T-cell (primary cell): ENCODE results near the gene CDKN2C. TPM values are rescaled to one million over a fixed set of nuclear protein-coding genes. Genes with fewer than 3 reads are reported as not detected.
A peak's percentile ranks its signal among the peaks of the same experiment; 100 is the strongest.

ENCODE experiments used
- ATAC-seq, 4 experiments: fragments of 200-7000 bp in 3 of 4; fragments of 150-1000 bp in 1 of 4; cut with Tn5 transposase; replicated peaks in 1 of 4; 1 replicate in 3 of 4; 2 replicates in 1 of 4; pipeline ENCODE4 v1.10.0; 2021; ENCODE audit warnings: moderate library complexity in 3 of 4, mild to moderate bottlenecking in 2 of 4, moderate number of reproducible peaks in 1 of 4
- CTCF ChIA-PET, 2 donors: fragments of 300-600 bp; sonication (Branson Sonifier 250); formaldehyde crosslinking; loops; one replicate each; lab custom pipeline; 2022; ENCODE audit warnings: antibody characterized with exemption in 2 of 2; lab: Charles Lee
- POLR2A ChIA-PET, 2 donors: fragments of 300-600 bp; sonication (Branson Sonifier 250); formaldehyde crosslinking; loops; one replicate each; lab custom pipeline; 2022; ENCODE audit warnings: antibody characterized with exemption in 2 of 2; lab: Charles Lee
- DNase-seq, 35 experiments: peaks; one replicate each; pipeline versions ENCODE4 v3.0.0 to v3.0.0-alpha.2; 2013 to 2023
- H3K27ac ChIP-seq: one replicate; pipeline ENCODE4 v1.5.1; 2013; ENCODE audit warnings: low read length
- H3K27me3 ChIP-seq, 2 experiments: replicated peaks in 1 of 2; 1 replicate in 1 of 2; 2 replicates in 1 of 2; pipeline versions ENCODE4 v1.6.1 to v1.7.0; 2013; ENCODE audit warnings: low read length in 1 of 2, mixed read lengths in 1 of 2; ENCODE audit not compliant: control insufficient read depth in 2 of 2, insufficient read depth in 2 of 2; ENCODE audit errors: extremely low read depth in 1 of 2
- H3K36me3 ChIP-seq, 2 donors: 1 replicate in 1 of 2; 2 replicates in 1 of 2; pipeline versions ENCODE4 v1.6.1 to v1.7.0; 2013; ENCODE audit warnings: low read length in 1 of 2; ENCODE audit not compliant: control insufficient read depth in 2 of 2, insufficient read depth in 1 of 2; ENCODE audit errors: extremely low read depth in 1 of 2
- H3K4me1 ChIP-seq, 2 experiments: 1 replicate in 1 of 2; 2 replicates in 1 of 2; pipeline versions ENCODE4 v1.6.1 to v1.7.0; 2013; ENCODE audit warnings: low read length in 2 of 2, mixed read lengths in 1 of 2; ENCODE audit not compliant: insufficient read depth in 2 of 2, control insufficient read depth in 1 of 2; ENCODE audit errors: extremely low read depth in 1 of 2
- H3K4me3 ChIP-seq, 2 donors: 1 replicate in 1 of 2; 2 replicates in 1 of 2; pipeline versions ENCODE4 v1.5.1 to v1.7.0; 2013; ENCODE audit warnings: mild to moderate bottlenecking in 2 of 2, low read length in 1 of 2, moderate library complexity in 1 of 2; ENCODE audit not compliant: control insufficient read depth in 1 of 2; ENCODE audit errors: extremely low read depth in 1 of 2
- H3K9me3 ChIP-seq: 2 replicates; pipeline ENCODE4 v1.7.0; 2013
- H3K27ac Mint-ChIP-seq, 2 donors: one replicate each; pipeline ENCODE4 v1.8.0; 2020 to 2021; ENCODE audit warnings: mild to moderate bottlenecking in 2 of 2, mixed read lengths in 2 of 2
- H3K27me3 Mint-ChIP-seq, 2 donors: one replicate each; pipeline ENCODE4 v1.8.0; 2021 to 2022; ENCODE audit warnings: mixed read lengths in 2 of 2
- H3K36me3 Mint-ChIP-seq: one replicate; pipeline ENCODE4 v1.8.0; 2021; ENCODE audit warnings: mixed read lengths
- H3K4me1 Mint-ChIP-seq, 3 donors: one replicate each; pipeline ENCODE4 v1.8.0; 2020 to 2022; ENCODE audit warnings: mixed read lengths in 3 of 3, mild to moderate bottlenecking in 1 of 3
- H3K4me3 Mint-ChIP-seq, 3 donors: one replicate each; pipeline ENCODE4 v1.8.0; 2020 to 2022; ENCODE audit warnings: mild to moderate bottlenecking in 3 of 3, mixed read lengths in 3 of 3, moderate library complexity in 3 of 3
- H3K9me3 Mint-ChIP-seq, 3 donors: one replicate each; pipeline ENCODE4 v1.8.0; 2020 to 2022; ENCODE audit warnings: mixed read lengths in 3 of 3
- WGBS: methylation state at CpG from one replicate; pipeline ENCODE4 v1.1.5; 2013; ENCODE audit warnings: missing lambda C conversion rate; ENCODE audit not compliant: insufficient coverage; 5-methylcytosine and 5-hydroxymethylcytosine counted together
- total RNA-seq, 35 experiments: library from RNA in 6 of 35; stranded (reverse) in 6 of 35; fragments of 120-200 nt in 1 of 35; gene quantifications; one replicate each; pipeline versions ENCODE4 v1.2.1 to v1.2.4 and lab custom pipeline; 2013 to 2026

The CDKN2C gene
- total RNA-seq, 5 donors from 2014 or later (not counting 1 experiment from before 2014, with no cell fraction given), result 3.2 to 7.1 (median 5.0) TPM

- no peak for ATAC-seq
- no peaks in the 10 kb centered on the region for H3K36me3 ChIP-seq
- H3K4me1 Mint-ChIP-seq, result peaks cover 0 to 11% (median 0%) of the 10 kb centered on the region in 3 donors
- H3K9me3 ChIP-seq, result no peaks in the 10 kb centered on the region
- no peaks in the 10 kb centered on the region for H3K36me3 Mint-ChIP-seq
- peaks cover 0 to 6% of the 10 kb centered on the region in 2 experiments for H3K27me3 ChIP-seq
- no peak for DNase-seq
- no peak overlapping the region for H3K4me3 ChIP-seq
- no peaks in the 10 kb centered on the region for H3K4me1 ChIP-seq
- CTCF ChIA-PET, result interaction anchor here in 1 of 2 donors (0.7 kb wide), 1 partner anchor 39 kb away, joined by 3 read pairs; no protein-coding TSS in a partner anchor
- POLR2A ChIA-PET, result no interaction called here
- H3K4me3 Mint-ChIP-seq, result no peak overlapping the region
- H3K27ac Mint-ChIP-seq, result peak overlapping the region in 1 of 2 donors; percentile 4
- H3K27ac ChIP-seq, result no peak overlapping the region
- no peaks in the 10 kb centered on the region for H3K27me3 Mint-ChIP-seq
- no peaks in the 10 kb centered on the region for H3K9me3 Mint-ChIP-seq
- WGBS, result no CpG with 5 or more reads among the region's 1 CpG
These were observed 15.0 kb downstream of the CDKN2C start for GRCh38 chr1:50985094-50985493.

DNA sequence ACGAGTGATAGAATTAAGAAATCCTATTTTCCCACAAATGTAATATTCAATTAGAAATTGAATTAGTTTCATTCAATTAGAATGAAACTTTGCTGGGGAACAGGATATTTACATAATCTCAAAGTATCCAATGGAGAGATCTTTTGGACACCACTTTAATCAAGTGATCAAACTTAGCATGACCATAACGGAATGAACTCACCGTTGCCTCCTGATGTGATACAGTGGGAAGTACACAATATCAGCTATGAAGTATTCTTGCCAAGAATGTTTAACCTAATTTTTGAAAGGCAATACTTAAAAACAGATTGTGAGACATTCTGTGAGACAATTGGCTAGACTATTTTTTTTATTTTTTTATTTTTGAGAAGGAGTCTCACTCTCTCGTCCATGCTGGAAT is 16.6 kb downstream of the CDKN2C start:
- DNase-seq (no peak), ATAC-seq (no peak)
- peaks cover 0 to 11% (median 0%) of the 10 kb centered on the region in 3 donors for H3K4me1 Mint-ChIP-seq
- no peaks in the 10 kb centered on the region for H3K36me3 ChIP-seq
- H3K27me3 Mint-ChIP-seq, result no peaks in the 10 kb centered on the region
- no peaks in the 10 kb centered on the region for H3K9me3 Mint-ChIP-seq
- CTCF ChIA-PET, result no interaction called here
- no peak overlapping the region for H3K4me3 ChIP-seq
- H3K27ac ChIP-seq, result no peak overlapping the region
- 88% methylated on average over 1 of the region's 4 CpGs for WGBS
- no peaks in the 10 kb centered on the region for H3K4me1 ChIP-seq
- peaks cover 0 to 3% of the 10 kb centered on the region in 2 experiments for H3K27me3 ChIP-seq
- no peaks in the 10 kb centered on the region for H3K36me3 Mint-ChIP-seq
- POLR2A ChIA-PET, result no interaction called here
- no peak overlapping the region for H3K27ac Mint-ChIP-seq
- H3K4me3 Mint-ChIP-seq, result no peak overlapping the region
- no peaks in the 10 kb centered on the region for H3K9me3 ChIP-seq

- no CpG with 5 or more reads among the region's 2 CpGs for WGBS
- H3K4me1 Mint-ChIP-seq, result peaks cover 0 to 6% (median 0%) of the 10 kb centered on the region in 3 donors
These were observed 19.6 kb downstream of the CDKN2C start for GRCh38 chr1:50989694-50990093.

DNA sequence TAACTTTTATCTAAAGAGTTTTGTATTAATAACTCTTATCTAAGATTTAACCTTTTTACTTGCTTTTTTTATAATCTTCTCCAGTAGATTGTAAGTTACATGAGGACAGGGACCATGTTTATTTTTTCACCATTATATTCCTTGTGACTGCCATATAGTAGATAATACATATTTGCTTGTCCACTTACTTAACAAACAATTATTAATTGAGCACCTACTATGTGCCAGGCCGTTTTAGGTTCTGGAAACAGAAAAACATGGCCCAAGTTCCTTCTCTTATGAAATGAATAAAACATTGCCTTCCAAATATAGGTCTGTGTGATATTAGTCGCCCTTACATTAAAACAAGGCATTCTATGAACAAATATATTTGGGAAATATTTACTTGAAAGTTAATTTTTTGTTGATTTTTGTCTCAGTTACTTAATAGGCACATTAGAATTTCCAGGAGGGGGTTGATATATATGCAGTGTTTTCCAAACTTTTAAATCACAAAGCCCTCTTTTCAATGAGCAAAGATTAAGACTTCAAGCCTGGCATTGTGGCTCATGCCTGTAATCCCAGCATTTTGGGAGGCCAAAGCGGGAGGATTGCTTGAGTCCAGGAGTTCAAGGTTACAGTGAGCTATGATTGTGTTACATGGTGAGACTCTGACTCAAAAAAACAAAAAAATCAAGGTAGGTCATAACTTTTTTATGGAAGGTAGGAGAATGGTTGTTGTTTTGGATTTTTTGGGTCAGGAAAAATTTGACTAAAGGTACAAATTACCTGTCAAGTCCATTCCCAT is 22.7 kb downstream of the CDKN2C start:
- H3K4me1 Mint-ChIP-seq, result no peaks in the 10 kb centered on the region
- no peak for ATAC-seq

More at GRCh38 chr1:50989694-50990093, 19.6 kb downstream of the CDKN2C start:
- Histone ChIP-seq H3K27me3 (no peaks in the 10 kb centered on the region), H3K9me3 (no peaks in the 10 kb centered on the region), H3K4me3 (no peak overlapping the region), H3K36me3 (no peaks in the 10 kb centered on the region), H3K4me1 (no peaks in the 10 kb centered on the region), H3K27ac (no peak overlapping the region)
- H3K27me3 Mint-ChIP-seq, result peaks cover 0 to 2% of the 10 kb centered on the region in 2 donors
- ChIA-PET CTCF (no interaction called here), POLR2A (no interaction called here)
- no peak overlapping the region for H3K4me3 Mint-ChIP-seq
- H3K9me3 Mint-ChIP-seq, result no peaks in the 10 kb centered on the region
- no peak for DNase-seq
- no peak for ATAC-seq
- no peaks in the 10 kb centered on the region for H3K36me3 Mint-ChIP-seq
- no peak overlapping the region for H3K27ac Mint-ChIP-seq

DNA sequence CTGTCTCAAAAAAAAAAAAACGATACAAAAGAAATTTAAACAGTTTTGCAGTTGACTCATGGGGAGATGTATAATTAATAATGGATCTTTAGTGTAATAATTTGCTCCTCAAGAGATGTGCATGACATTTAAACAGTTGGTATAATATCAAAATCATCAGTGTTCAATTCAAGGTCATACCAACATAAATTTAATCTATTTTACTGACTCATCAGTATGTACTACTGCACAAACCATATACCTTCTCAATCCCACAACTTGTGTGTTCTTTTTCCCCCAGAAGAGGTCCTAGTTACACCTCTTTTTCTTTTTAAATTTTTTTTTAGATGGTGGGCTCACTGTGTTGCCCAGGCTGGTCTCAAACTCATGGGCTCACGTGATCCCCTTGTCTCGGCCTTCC is 23.6 kb downstream of the CDKN2C start:
- peaks cover 0 to 2% of the 10 kb centered on the region in 2 donors for H3K27me3 Mint-ChIP-seq
- ChIA-PET CTCF (no interaction called here), POLR2A (no interaction called here)
- no CpG with 5 or more reads among the region's 3 CpGs for WGBS
- no peaks in the 10 kb centered on the region for H3K36me3 Mint-ChIP-seq
- no peaks in the 10 kb centered on the region for H3K9me3 Mint-ChIP-seq
- DNase-seq (no peak), ATAC-seq (no peak)
- H3K4me1 ChIP-seq, result no peaks in the 10 kb centered on the region
- H3K27ac ChIP-seq, result no peak overlapping the region
- H3K4me1 Mint-ChIP-seq, result no peaks in the 10 kb centered on the region
- no peak overlapping the region for H3K27ac Mint-ChIP-seq
- H3K36me3 ChIP-seq, result no peaks in the 10 kb centered on the region
- H3K4me3 Mint-ChIP-seq, result no peak overlapping the region
- no peaks in the 10 kb centered on the region for H3K9me3 ChIP-seq
- no peak overlapping the region for H3K4me3 ChIP-seq
- no peaks in the 10 kb centered on the region for H3K27me3 ChIP-seq

More for the DNA sequence above, 22.7 kb downstream of the CDKN2C start:
- H3K36me3 ChIP-seq, result no peaks in the 10 kb centered on the region
- no peaks in the 10 kb centered on the region for H3K9me3 ChIP-seq
- ChIA-PET CTCF (interaction anchor here in 1 of 2 donors (0.5 kb wide), 1 partner anchor 15 kb away, joined by 7 read pairs; no protein-coding TSS in a partner anchor), POLR2A (no interaction called here)
- no peak overlapping the region for H3K4me3 Mint-ChIP-seq
- no peaks in the 10 kb centered on the region for H3K4me1 ChIP-seq
- no peaks in the 10 kb centered on the region for H3K9me3 Mint-ChIP-seq
- peaks cover 0 to 2% of the 10 kb centered on the region in 2 donors for H3K27me3 Mint-ChIP-seq
- H3K27ac ChIP-seq, result no peak overlapping the region
- no peak overlapping the region for H3K27ac Mint-ChIP-seq
- H3K4me3 ChIP-seq, result no peak overlapping the region
- DNase-seq, result no peak
- H3K36me3 Mint-ChIP-seq, result no peaks in the 10 kb centered on the region
- WGBS, result 90% methylated on average over 1 of the region's 3 CpGs
- no peaks in the 10 kb centered on the region for H3K27me3 ChIP-seq

GRCh38 chr1:50994997-50995396 is 25.0 kb downstream of the CDKN2C start:
- Histone ChIP-seq H3K4me1 (no peaks in the 10 kb centered on the region), H3K9me3 (no peaks in the 10 kb centered on the region), H3K27ac (no peak overlapping the region), H3K27me3 (peaks cover 0 to 2% of the 10 kb centered on the region in 2 experiments), H3K4me3 (no peak overlapping the region), H3K36me3 (no peaks in the 10 kb centered on the region)
- Mint-ChIP-seq H3K4me3 (no peak overlapping the region), H3K27ac (no peak overlapping the region), H3K9me3 (no peaks in the 10 kb centered on the region), H3K4me1 (no peaks in the 10 kb centered on the region), H3K36me3 (no peaks in the 10 kb centered on the region), H3K27me3 (peaks cover 0 to 2% of the 10 kb centered on the region in 2 donors)
- ATAC-seq (no peak), DNase-seq (no peak)
- 100% methylated on average over 1 of the region's 4 CpGs for WGBS
- ChIA-PET POLR2A (no interaction called here), CTCF (no interaction called here)
